DOHH2 (cell line): Measurements from ENCODE around the gene PSMD11.

Experiments used
- CTCF ChIP-seq: fragments of 200-600 bp; sonication (generic); IDR thresholded peaks from one replicate; pipeline ENCODE4 v1.5.1; 2014; ENCODE audit warnings: antibody characterized with exemption, mild to moderate bottlenecking, low read depth, low read length; ENCODE audit not compliant: poor library complexity, severe bottlenecking
- EZH2phosphoT487 ChIP-seq: fragments of 200-600 bp; sonication (generic); IDR thresholded peaks from 2 replicates; pipeline ENCODE4 v1.6.1; 2017; ENCODE audit warnings: borderline replicate concordance, mild to moderate bottlenecking, antibody characterized with exemption, low read length, moderate library complexity, mixed read lengths

GRCh38 chr17:32502013-32502412 lies 57.7 kb downstream of the PSMD11 start:
- no peak for TF ChIP-seq CTCF
- TF ChIP-seq EZH2phosphoT487 = no peak
